CD4-positive, alpha-beta T cell (primary cell): ENCODE measurements around the gene FBXO47. TPM values are rescaled to one million over a fixed set of nuclear protein-coding genes. Genes with fewer than 3 reads are reported as not detected.
A peak's percentile ranks its signal among the peaks of the same experiment; 100 is the strongest.
"Not testable (repeated sequence)": the region's sequence is repeated elsewhere in the genome, so short reads cannot be mapped to it uniquely, and the experiment has no call there.

Experiments used
- ATAC-seq: fragments of 200-7000 bp; cut with Tn5 transposase; one replicate; pipeline ENCODE4 v1.10.0; 2022; ENCODE audit warnings: mild to moderate bottlenecking; ENCODE audit not compliant: poor library complexity
- CTCF ChIA-PET: fragments of 350-600 bp; sonication (Branson Sonifier 250); formaldehyde crosslinking; loops from one replicate; lab custom pipeline; 2021; ENCODE audit warnings: antibody characterized with exemption, inconsistent platforms; lab: Charles Lee
- POLR2A ChIA-PET: fragments of 350-600 bp; sonication (Branson Sonifier 250); formaldehyde crosslinking; loops from one replicate; lab custom pipeline; 2021; ENCODE audit warnings: antibody characterized with exemption, inconsistent platforms; lab: Charles Lee
- DNase-seq, 14 experiments: peaks; one replicate each; pipeline ENCODE4 v3.0.0-alpha.2; 2013 to 2020; ENCODE audit warnings: mixed read lengths in 2 of 14
- H3K27ac ChIP-seq, 2 donors: one replicate each; pipeline versions ENCODE4 v1.5.1 to v1.7.0; 2013; ENCODE audit warnings: low read length in 2 of 2, low read depth in 1 of 2, mild to moderate bottlenecking in 1 of 2
- H3K27me3 ChIP-seq, 2 experiments: 1 replicate in 1 of 2; 2 replicates in 1 of 2; pipeline versions ENCODE4 v1.6.1 to v1.7.0; 2013; ENCODE audit warnings: low read length in 2 of 2, control low read depth in 1 of 2, mild to moderate bottlenecking in 1 of 2, moderate library complexity in 1 of 2; ENCODE audit not compliant: insufficient read depth in 2 of 2, control insufficient read depth in 1 of 2
- H3K36me3 ChIP-seq: one replicate; pipeline ENCODE4 v1.6.1; 2013; ENCODE audit warnings: low read length, control low read depth; ENCODE audit not compliant: insufficient read depth
- H3K4me1 ChIP-seq: one replicate; pipeline ENCODE4 v1.6.1; 2013; ENCODE audit warnings: low read length, control low read depth; ENCODE audit not compliant: insufficient read depth
- H3K4me3 ChIP-seq: one replicate; pipeline ENCODE4 v1.5.1; 2013; ENCODE audit warnings: mild to moderate bottlenecking, low read length, moderate library complexity
- H3K9me3 ChIP-seq, 2 experiments: 1 replicate in 1 of 2; 2 replicates in 1 of 2; pipeline versions ENCODE4 v1.6.1 to v1.7.0; 2013; ENCODE audit warnings: low read length in 2 of 2, mild to moderate bottlenecking in 2 of 2, control low read depth in 1 of 2, moderate library complexity in 1 of 2; ENCODE audit not compliant: control insufficient read depth in 1 of 2, insufficient read depth in 1 of 2
- H3K27ac Mint-ChIP-seq: one replicate; pipeline ENCODE4 v1.8.0; 2020; ENCODE audit warnings: mixed read lengths
- H3K27me3 Mint-ChIP-seq: one replicate; pipeline ENCODE4 v1.8.0; 2021; ENCODE audit warnings: mixed read lengths
- H3K36me3 Mint-ChIP-seq: one replicate; pipeline ENCODE4 v1.8.0; 2021; ENCODE audit warnings: low read depth, mixed read lengths
- H3K4me1 Mint-ChIP-seq: one replicate; pipeline ENCODE4 v1.8.0; 2021; ENCODE audit warnings: low read depth, mixed read lengths
- H3K4me3 Mint-ChIP-seq: one replicate; pipeline ENCODE4 v1.8.0; 2020; ENCODE audit warnings: mild to moderate bottlenecking, mixed read lengths
- H3K9me3 Mint-ChIP-seq: one replicate; pipeline ENCODE4 v1.8.0; 2020; ENCODE audit warnings: mixed read lengths
- intact Hi-C, 2 experiments: fragments of 100-400 bp; cut with DNase I in 1 of 2; cut with micrococcal nuclease in 1 of 2; formaldehyde crosslinking; loops; one replicate each; pipeline versions ENCODE4 v1.15.1 to v1.9.0; 2023 to 2025; cut with DNase I, micrococcal nuclease
- total RNA-seq, 174 experiments: library from RNA in 2 of 174; stranded (reverse) in 2 of 174; gene quantifications; one replicate each; pipeline ENCODE4 v1.2.3 and lab custom pipeline; 2021 to 2026
- TF ChIP-seq, protein P1 (sequence below): fragments of 200-600 bp; IDR thresholded peaks from one replicate; pipeline ENCODE4 v1.8.0; 2022; ENCODE audit warnings: antibody characterized with exemption, mild to moderate bottlenecking

FBXO47 gene
- total RNA-seq, 2 experiments from 2014 or later = not detected

DNA sequence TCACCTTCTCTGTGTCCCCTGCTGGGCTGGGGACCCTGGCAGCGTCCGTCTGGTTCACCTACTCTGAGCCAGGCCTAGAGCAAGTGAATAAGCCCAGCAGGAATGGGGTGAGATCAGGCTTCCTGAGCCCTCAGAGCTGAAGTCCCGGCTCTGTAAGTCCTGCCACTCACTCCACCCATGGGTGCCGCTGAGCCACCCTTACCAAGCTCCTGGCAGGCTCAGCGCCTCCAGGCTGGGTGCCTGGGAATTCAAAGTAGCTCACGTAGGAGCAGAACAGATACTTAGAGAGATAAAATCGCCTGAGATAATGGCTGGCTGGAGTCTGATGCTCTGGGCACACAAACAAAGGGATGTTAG lies 51.6 kb downstream of the FBXO47 start:
- no peak overlapping the region for H3K4me3 Mint-ChIP-seq
- H3K27me3 Mint-ChIP-seq = no peaks in the 10 kb centered on the region
- TF ChIP-seq, protein P1, sequence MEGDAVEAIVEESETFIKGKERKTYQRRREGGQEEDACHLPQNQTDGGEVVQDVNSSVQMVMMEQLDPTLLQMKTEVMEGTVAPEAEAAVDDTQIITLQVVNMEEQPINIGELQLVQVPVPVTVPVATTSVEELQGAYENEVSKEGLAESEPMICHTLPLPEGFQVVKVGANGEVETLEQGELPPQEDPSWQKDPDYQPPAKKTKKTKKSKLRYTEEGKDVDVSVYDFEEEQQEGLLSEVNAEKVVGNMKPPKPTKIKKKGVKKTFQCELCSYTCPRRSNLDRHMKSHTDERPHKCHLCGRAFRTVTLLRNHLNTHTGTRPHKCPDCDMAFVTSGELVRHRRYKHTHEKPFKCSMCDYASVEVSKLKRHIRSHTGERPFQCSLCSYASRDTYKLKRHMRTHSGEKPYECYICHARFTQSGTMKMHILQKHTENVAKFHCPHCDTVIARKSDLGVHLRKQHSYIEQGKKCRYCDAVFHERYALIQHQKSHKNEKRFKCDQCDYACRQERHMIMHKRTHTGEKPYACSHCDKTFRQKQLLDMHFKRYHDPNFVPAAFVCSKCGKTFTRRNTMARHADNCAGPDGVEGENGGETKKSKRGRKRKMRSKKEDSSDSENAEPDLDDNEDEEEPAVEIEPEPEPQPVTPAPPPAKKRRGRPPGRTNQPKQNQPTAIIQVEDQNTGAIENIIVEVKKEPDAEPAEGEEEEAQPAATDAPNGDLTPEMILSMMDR = no peak
- ChIA-PET CTCF (no interaction called here), POLR2A (interaction anchor here (1.0 kb wide), 1 partner anchor 17 kb away, joined by 3 read pairs; no protein-coding TSS in a partner anchor)
- H3K27ac Mint-ChIP-seq = peak overlapping the region; percentile 42
- H3K4me3 ChIP-seq = no peak overlapping the region
- H3K27ac ChIP-seq = no peak overlapping the region
- H3K36me3 ChIP-seq = peaks cover 93% of the 10 kb centered on the region
- no peaks in the 10 kb centered on the region for H3K9me3 ChIP-seq
- H3K36me3 Mint-ChIP-seq = peaks cover 81% of the 10 kb centered on the region
- peaks cover 33% of the 10 kb centered on the region for H3K4me1 ChIP-seq
- H3K9me3 Mint-ChIP-seq = no peaks in the 10 kb centered on the region
- ATAC-seq (no peak), DNase-seq (no peak)
- no peaks in the 10 kb centered on the region for H3K27me3 ChIP-seq
- intact Hi-C loops = no loop called here
- peaks cover 6% of the 10 kb centered on the region for H3K4me1 Mint-ChIP-seq

DNA sequence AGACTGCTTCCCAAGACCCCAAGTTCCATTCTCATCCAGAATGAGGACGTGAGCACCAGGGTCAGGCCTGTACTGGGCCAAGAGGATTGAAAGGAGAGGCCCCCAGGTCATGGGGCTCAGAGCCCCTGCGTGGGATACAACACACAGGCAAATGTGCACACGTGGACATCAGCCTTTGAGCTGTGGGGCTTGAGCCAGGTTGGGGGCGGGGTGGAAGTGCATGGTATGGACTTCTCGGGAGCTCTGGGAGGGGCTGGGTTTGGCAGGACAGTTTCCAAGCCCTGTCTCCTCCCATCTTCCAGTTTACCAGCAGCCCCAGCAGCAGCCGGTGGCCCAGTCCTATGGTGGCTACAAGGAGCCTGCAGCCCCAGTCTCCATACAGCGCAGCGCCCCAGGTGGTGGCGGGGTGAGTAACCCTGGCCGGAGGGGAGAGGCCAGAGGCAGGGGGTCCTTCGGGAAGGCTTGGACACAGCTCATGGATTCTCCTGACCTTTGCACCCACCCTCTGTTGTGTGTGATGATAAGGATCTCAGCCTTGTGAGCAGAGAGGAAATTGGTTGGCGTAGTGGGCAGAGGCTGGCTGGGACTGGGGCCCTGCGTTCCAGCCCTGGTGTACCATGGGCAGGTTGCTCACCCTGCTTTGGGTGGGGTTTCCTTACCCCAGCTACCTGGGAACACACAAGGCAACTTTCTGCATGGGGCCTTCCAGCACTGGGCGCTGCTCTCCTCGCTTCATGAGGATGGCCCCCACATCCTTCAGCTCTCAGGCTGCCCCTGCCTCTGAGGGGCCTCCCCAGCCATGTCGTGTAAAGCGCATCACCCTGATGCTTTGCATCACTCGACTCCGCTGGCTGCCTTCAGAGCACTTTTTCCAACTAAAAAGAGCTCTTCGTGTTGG lies 52.2 kb downstream of the FBXO47 start:
- ChIA-PET CTCF (interaction anchor here (1.6 kb wide), 1 partner anchor 10 kb away, joined by 3 read pairs; the partner anchor contains the start of gene LASP1NB), POLR2A (interaction anchor here (1.0 kb wide), 1 partner anchor 16 kb away, joined by 3 read pairs; no protein-coding TSS in a partner anchor)
- peaks cover 6% of the 10 kb centered on the region for H3K4me1 Mint-ChIP-seq

DNA sequence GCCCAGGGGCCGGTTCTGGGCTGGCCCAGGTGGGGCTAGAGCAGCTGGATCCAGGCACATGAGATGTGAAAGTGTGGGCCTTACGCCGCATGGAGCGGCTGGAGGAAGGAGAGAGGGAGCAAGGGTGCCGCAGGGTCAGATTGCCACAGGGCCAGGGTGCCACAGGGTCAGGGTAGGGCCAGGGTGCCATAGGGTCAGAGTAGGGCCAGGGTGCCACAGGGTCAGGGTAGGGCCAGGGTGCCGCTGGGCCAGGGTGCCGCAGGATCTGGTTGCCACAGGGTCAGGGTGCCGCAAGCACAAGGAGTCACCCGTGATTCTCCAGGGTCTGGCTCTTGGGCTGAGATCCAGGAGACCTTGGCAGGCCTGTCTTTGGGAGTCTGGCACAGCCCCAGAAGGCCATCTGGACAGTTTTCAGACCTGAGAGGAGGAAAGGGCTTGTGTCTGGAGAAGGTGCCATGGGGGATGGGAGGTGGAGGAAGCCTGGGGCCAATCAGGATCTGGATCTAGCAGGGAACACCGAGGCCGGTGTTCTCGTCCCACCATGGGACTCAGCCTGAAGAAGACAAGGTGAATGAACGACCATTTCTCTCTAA lies 54.9 kb downstream of the FBXO47 start:
- CTCF ChIA-PET = no interaction called here
- H3K27me3 Mint-ChIP-seq = no peaks in the 10 kb centered on the region
- TF ChIP-seq, protein P1 = no peak
- no peaks in the 10 kb centered on the region for H3K9me3 Mint-ChIP-seq
- intact Hi-C loops = loop anchor here in 1 of 2 experiments (5.0 kb wide), 1 partner anchor 40 kb away; the partner anchor contains the start of gene LASP1
- H3K4me1 ChIP-seq = peaks cover 47% of the 10 kb centered on the region
- H3K36me3 Mint-ChIP-seq = peaks cover 68% of the 10 kb centered on the region
- no peak for ATAC-seq
- DNase-seq = peak in 2 of 14 experiments; percentile 8 to 21
- peak overlapping the region; percentile 36 for H3K27ac Mint-ChIP-seq
- no peaks in the 10 kb centered on the region for H3K9me3 ChIP-seq
- no peak overlapping the region for H3K27ac ChIP-seq
- no peak overlapping the region for H3K4me3 ChIP-seq
- H3K27me3 ChIP-seq = no peaks in the 10 kb centered on the region
- peaks cover 10% of the 10 kb centered on the region for H3K4me1 Mint-ChIP-seq
- POLR2A ChIA-PET = no interaction called here
- no peak overlapping the region for H3K4me3 Mint-ChIP-seq
- H3K36me3 ChIP-seq = peaks cover 93% of the 10 kb centered on the region

More for the DNA sequence above, 52.2 kb downstream of the FBXO47 start:
- H3K36me3 ChIP-seq = peaks cover 93% of the 10 kb centered on the region
- H3K9me3 ChIP-seq = no peaks in the 10 kb centered on the region
- Mint-ChIP-seq H3K4me3 (no peak overlapping the region), H3K27me3 (no peaks in the 10 kb centered on the region), H3K9me3 (no peaks in the 10 kb centered on the region), H3K27ac (no peak overlapping the region), H3K36me3 (peaks cover 81% of the 10 kb centered on the region)
- no peaks in the 10 kb centered on the region for H3K27me3 ChIP-seq
- intact Hi-C loops = loop anchor here in 1 of 2 experiments (5.0 kb wide), 1 partner anchor 43 kb away; the partner anchor contains the start of gene LASP1
- peaks cover 33% of the 10 kb centered on the region for H3K4me1 ChIP-seq
- no peak for ATAC-seq
- DNase-seq = peak in 2 of 14 experiments; percentile 17 to 25
- no peak overlapping the region for H3K4me3 ChIP-seq
- TF ChIP-seq, protein P1 = no peak
- no peak overlapping the region for H3K27ac ChIP-seq

DNA sequence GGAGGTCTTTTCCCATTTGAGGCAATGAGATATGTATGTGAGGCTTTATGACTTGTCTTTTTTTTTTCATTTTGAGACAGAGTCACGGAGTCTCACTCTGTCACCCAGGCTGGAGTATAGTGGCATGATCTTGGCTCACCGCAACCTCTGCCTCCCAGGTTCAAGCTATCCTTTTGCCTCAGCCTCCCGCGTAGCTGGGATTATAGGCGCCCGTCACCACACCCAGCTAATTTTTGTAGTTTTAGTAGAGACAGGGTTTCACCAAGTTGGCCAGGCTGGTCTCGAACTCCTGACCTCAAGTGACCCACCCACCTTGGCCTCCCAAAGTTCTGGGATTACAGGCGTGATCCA lies 55.5 kb downstream of the FBXO47 start:
- H3K4me3 ChIP-seq, CTCF ChIA-PET, H3K9me3 Mint-ChIP-seq, H3K4me1 Mint-ChIP-seq, DNase-seq, H3K27me3 Mint-ChIP-seq, H3K27me3 ChIP-seq, H3K4me3 Mint-ChIP-seq, H3K27ac ChIP-seq, H3K9me3 ChIP-seq, POLR2A ChIA-PET, ATAC-seq: not testable (repeated sequence)
- H3K4me1 ChIP-seq = peaks cover 51% of the 10 kb centered on the region
- peaks cover 93% of the 10 kb centered on the region for H3K36me3 ChIP-seq
- peaks cover 65% of the 10 kb centered on the region for H3K36me3 Mint-ChIP-seq
- H3K27ac Mint-ChIP-seq = peak overlapping the region; percentile 36
- intact Hi-C loops = loop anchor here in 1 of 2 experiments (5.0 kb wide), 1 partner anchor 39 kb away; the partner anchor contains the start of gene LASP1
